Right lobe of liver (tissue), 4 donors: ENCODE data around the gene TRDMT1.

Experiments
- POLR2A ChIP-seq: fragments of 450-650 bp; IDR thresholded peaks from one replicate; pipeline ENCODE4 v1.6.1; 2017; ENCODE audit warnings: antibody characterized with exemption, mild to moderate bottlenecking
- TF ChIP-seq, protein P1 (sequence below), 4 donors: fragments of 200-600 bp in 3 of 4; fragments of 450-650 bp in 1 of 4; IDR thresholded peaks; one replicate each; pipeline versions ENCODE4 v1.5.1 to v1.8.0; 2016 to 2022; ENCODE audit warnings: antibody characterized with exemption in 4 of 4, mild to moderate bottlenecking in 2 of 4
- donor health status: DM: no; HTN: no; CAD: no.
- donor health status: DM: no; HTN: no; CAD: no.
- donor health status: DM: no; HTN: yes; CAD: no.

DNA sequence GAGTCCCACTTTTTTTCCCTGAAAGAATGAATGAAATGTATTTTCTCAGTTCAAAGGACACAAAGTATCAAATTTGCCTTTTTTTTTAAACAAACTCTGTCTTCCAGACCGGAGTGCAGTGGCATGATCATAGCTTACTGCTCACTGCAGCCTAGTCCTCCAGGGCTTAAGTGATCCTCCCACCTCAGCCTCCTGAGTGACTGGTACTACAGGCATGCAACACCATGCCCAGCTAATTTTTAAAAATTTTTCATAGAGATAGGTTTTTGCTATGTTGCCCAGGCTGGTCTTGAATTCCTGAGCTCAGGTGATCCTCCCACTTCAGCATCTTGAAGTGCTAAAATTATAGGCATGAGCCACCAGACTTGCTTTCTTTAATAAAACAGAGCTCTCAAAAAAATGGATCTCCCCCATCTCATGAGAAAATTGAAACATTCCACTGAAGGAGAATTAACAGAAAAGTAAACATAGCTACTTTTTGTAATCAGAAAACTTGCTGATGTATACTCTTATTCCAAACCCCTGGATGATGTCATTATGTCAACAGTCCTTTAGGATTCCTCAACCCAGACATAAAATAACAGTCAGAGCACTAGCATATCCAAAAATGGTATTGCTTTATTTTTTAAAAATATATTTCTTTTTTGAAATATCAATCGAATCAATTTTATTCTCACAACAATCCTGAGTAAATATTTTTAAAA is 12.3 kb upstream of the TRDMT1 start:
- TF ChIP-seq, protein P1, sequence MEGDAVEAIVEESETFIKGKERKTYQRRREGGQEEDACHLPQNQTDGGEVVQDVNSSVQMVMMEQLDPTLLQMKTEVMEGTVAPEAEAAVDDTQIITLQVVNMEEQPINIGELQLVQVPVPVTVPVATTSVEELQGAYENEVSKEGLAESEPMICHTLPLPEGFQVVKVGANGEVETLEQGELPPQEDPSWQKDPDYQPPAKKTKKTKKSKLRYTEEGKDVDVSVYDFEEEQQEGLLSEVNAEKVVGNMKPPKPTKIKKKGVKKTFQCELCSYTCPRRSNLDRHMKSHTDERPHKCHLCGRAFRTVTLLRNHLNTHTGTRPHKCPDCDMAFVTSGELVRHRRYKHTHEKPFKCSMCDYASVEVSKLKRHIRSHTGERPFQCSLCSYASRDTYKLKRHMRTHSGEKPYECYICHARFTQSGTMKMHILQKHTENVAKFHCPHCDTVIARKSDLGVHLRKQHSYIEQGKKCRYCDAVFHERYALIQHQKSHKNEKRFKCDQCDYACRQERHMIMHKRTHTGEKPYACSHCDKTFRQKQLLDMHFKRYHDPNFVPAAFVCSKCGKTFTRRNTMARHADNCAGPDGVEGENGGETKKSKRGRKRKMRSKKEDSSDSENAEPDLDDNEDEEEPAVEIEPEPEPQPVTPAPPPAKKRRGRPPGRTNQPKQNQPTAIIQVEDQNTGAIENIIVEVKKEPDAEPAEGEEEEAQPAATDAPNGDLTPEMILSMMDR (IDR thresholded peaks at IDR 0.05), result no peak
- no peak for TF ChIP-seq POLR2A
